HepG2 (cell line): ENCODE data around the gene PRIMA1. TPM values are rescaled to one million over a fixed set of nuclear protein-coding genes. Genes with fewer than 3 reads are reported as not detected.

Experiments used
- ARNTL ChIP-seq: sonication (generic); formaldehyde crosslinking; IDR thresholded peaks from 2 replicates; pipeline ENCODE4 v1.4.0; 2020; ENCODE audit warnings: mild to moderate bottlenecking, missing genetic modification reagents
- HNF1A ChIP-seq, 2 experiments: sonication (generic) in 1 of 2; formaldehyde crosslinking in 1 of 2; IDR thresholded peaks; 2 replicates each; pipeline versions ENCODE4 v1.4.0 to v1.6.1; 2016 to 2020; ENCODE audit warnings: borderline replicate concordance in 1 of 2, low read depth in 1 of 2, mild to moderate bottlenecking in 1 of 2, missing genetic modification reagents in 1 of 2
- MYPOP ChIP-seq: sonication (generic); formaldehyde crosslinking; IDR thresholded peaks from 2 replicates; pipeline ENCODE4 v1.8.1; 2023; ENCODE audit warnings: mild to moderate bottlenecking, moderate library complexity, missing genetic modification reagents
- PAXIP1 ChIP-seq: sonication (generic); formaldehyde crosslinking; conservative IDR thresholded peaks from 2 replicates; pipeline ENCODE4 v1.4.0; 2020; ENCODE audit warnings: mild to moderate bottlenecking, missing genetic modification reagents, moderate library complexity
- ZKSCAN5 ChIP-seq: sonication (generic); formaldehyde crosslinking; IDR thresholded peaks from 2 replicates; pipeline ENCODE4 v1.5.1; 2020; ENCODE audit warnings: mild to moderate bottlenecking, missing genetic modification reagents
- ZNF260 ChIP-seq: sonication (generic); formaldehyde crosslinking; IDR thresholded peaks from 2 replicates; pipeline ENCODE4 v1.4.0; 2020; ENCODE audit warnings: missing genetic modification reagents, low read depth, mild to moderate bottlenecking, borderline replicate concordance
- polyA plus RNA-seq, 8 experiments: library from polyadenylated mRNA; depleted of rRNA in 3 of 8; stranded (reverse) in 7 of 8; unstranded in 1 of 8; fragments of >200 nt; fragmentation: Illumina TruSeq in 4 of 8; extraction: Trizol in 4 of 8; gene quantifications; 2 replicates each; pipeline versions ENCODE4 v1.2.1 to v1.2.3, GENCODE V29; 2011 to 2016; ENCODE audit warnings: low read depth in 4 of 8, missing spikeins in 1 of 8, mixed read lengths in 1 of 8; ENCODE audit not compliant: insufficient read depth in 1 of 8
- total RNA-seq, 5 experiments: library from RNA; depleted of rRNA; stranded (reverse); fragments of >200 nt; fragmentation: Illumina TruSeq; extraction: Trizol; gene quantifications; 2 replicates each; pipeline ENCODE4 v1.2.3, GENCODE V29; 2016; ENCODE audit warnings: low read depth in 1 of 5

PRIMA1 gene
- total and polyA plus RNA-seq, 2 of the 13 experiments (the other 11 are each of a cell fraction or from before 2014, with no cell fraction given): 2.4 to 3.2 TPM

- TF ChIP-seq ZNF260 (CRISPR knock-in tag): no peak
- TF ChIP-seq MYPOP (CRISPR knock-in tag): 0 out of 2 replicates have a peak, but pooled peaks have one; percentile 3
- peak; percentile 74 for TF ChIP-seq PAXIP1
- TF ChIP-seq ARNTL: no peak; the same call in none of the 2 replicates
- TF ChIP-seq HNF1A (IDR thresholded peaks at IDR 0.05; ENCODE audit: low read depth): no peak
- TF ChIP-seq HNF1A (CRISPR knock-in tag; IDR thresholded peaks at IDR 0.05; ENCODE audit: borderline replicate concordance): peak; percentile 61; the same call in 1 of the 2 replicates
- TF ChIP-seq ZKSCAN5 (CRISPR knock-in tag): 0 out of 2 replicates have a peak, but pooled peaks have one; percentile 56
- TF ChIP-seq, all 625 proteins: peak for 75
Measured at GRCh38 chr14:93799617-93799988, 11.3 kb upstream of the PRIMA1 start (continued).
